Measurements from ENCODE around the gene TNFRSF14.
"Not testable (repeated sequence)": the region's sequence is repeated elsewhere in the genome, so short reads cannot be mapped to it uniquely, and the experiment has no call there.

The TNFRSF14 gene

DNA sequence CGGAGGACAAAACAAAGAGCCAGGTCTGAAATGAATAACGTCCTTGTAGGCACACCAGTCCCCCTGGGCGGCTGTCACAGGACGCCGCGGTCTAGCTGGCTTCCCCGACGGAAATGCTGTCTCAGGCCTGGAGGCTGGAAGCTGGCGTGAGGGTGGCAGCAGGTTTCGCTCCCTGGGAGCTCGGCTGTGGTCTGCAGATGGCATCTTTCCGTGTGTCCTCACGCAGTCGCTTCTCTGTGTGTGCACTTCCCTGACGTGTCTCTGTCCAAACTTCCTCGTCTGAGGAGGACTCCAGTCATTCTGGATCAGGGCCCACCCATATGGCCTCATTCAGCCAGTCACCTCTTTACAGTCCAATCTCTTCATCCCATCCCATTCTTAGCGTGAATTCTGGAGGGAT, 14.2 kb downstream of the TNFRSF14 start:
- DNase-seq = no peak

DNA sequence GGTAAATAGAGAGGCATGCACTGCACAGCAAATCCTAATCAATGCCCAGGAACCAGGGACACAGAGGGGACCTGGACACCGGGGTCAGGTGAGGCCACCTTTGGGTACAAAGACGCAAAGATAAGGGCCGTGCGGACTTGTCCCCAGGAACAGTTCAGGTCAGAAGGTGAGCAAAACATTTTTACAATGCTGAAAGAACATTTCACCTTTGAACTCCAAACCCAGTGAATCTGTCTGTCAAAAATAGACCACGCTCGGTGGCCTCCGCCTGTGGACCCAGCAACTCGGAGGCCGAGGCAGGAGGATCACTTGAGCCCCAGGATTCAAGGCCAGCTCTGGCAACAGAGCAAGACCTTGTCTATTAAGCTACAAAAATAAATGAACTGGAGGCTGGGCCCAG, 15.2 kb downstream of the TNFRSF14 start:
- no peak for DNase-seq

DNA sequence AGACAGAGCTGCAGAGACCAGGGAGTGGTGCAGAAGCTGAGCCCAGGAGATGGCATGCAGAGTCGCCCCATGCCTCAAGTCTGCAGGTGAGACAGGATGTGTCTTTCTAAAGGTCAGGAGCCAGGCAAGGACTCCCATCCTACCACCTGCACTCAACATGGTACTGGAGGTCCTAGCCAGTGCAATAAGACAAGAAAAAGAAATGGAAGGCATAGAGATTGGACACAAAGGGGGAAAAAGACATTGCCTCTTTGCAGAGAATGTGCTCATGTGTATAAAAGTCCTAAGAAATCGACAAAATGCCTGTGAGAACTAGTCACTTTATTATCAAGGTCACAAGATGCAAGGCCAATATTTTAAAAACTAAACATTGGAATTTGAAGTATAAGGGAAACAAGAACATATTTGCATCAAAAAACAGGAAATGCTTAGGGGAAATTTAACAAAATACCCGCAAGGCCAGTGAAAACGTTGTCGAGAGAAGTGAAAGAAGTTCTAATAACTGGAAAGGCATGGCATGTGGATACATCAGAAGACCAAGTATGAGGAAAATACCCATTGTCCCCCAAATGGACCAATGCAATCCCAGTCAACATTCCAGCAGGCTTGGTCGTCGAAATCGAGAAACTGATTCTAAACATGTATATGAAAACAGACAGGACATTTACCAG, 17.2 kb downstream of the TNFRSF14 start:
- no peak for DNase-seq

DNA sequence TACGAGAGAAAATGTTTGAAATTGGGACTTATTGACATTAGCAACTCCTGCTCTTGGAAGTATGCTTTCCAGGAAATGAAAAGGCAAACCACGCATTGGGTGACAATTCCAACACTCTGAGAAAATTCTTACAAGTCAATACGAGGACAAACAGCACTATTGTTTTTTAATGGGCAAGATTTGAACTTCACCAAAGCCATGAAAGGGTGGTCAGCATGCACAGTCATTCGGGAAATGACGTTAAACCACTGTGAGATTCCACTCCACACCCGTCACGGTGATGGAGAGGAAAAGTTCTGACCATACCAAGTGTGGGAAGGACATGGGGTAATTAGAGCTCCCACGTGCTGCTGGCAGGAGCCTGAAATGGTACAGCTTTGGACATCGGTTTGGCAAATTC, 18.2 kb downstream of the TNFRSF14 start:
- no peak for DNase-seq

DNA sequence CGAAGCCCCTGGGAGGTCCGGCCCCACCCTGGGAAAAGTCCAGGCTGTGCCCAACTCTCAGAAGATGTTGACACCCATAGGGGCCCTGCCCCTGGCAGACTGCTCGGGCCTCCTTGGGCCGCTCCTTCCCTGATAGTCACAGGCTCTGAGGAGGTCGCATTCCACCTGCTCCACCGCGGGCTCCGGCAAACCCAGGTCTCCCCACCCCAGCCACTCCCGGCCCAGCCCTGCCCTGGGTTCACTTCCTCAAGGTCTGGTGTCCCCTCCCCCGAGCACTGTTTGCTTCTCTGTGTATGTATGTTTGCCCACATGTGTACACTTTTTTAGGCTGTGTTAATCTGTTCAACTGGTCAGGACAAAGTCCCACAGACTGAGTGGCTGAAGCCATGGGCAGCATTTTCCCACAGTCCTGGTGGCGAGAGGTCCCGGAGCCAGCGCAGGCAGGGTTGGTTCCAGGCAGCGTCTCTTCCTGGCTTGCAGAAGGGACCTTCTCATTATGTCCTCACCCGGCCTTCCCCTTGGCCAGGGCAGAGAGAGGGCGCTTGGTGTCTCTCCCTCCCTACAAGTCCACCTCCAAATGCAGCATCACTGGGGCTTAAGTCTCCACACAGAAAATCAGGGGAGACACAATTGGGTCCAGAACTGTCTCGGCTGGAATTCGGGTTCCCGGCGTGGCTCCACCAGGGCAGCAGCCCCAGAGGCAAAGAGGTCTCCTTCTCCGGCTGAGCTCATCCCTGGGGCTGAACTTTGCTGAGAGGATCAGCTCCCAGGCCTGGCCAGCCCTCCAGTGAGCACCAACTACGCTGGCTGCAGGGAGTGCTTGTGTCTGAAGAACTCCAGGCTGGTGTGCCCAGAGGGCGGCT, 19.9 kb downstream of the TNFRSF14 start:
- no peak for DNase-seq

DNA sequence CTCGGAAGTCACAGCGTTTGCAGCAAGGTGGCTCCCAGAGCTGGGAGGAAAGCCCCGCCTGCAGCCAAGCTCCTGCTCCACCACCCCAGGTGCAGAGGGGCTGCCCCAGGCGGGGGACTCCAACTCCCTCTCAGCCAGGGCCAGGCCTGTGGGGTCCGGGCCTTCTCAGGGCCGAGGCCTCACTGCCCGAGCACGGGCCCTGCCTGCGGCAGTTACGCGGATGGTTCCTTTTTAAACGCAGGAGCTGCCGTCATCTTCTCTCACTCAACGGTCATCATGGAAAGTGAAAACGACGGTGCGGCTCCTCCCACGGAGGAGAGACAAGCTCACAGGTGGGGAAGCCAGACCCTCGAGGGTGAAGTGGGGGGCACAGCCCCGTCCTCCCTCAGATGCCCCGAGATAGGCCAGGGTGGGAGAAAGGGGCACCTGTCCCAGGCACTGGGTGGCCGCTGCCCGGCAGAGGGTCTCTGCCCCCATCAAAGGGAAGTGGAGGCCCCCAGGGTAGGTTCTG, 21.4 kb downstream of the TNFRSF14 start:
- DNase-seq = not testable (repeated sequence)

DNA sequence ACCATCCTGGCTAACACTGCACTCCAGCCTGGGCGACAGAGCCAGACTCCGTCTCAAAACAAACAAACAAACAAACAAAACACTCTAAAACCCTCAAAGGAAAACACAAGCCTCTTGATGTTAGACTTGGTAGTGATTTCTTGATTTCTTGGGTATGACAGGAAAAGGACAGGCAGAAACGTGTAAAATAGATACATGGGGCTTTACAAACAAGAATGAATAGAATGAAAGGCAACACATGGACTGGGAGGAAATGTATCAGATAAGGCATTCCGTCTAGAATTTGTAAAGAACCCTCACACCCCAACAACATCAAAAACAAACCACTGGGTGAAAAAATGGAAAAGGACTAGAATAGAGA, 22.6 kb downstream of the TNFRSF14 start:
- DNase-seq = no peak

DNA sequence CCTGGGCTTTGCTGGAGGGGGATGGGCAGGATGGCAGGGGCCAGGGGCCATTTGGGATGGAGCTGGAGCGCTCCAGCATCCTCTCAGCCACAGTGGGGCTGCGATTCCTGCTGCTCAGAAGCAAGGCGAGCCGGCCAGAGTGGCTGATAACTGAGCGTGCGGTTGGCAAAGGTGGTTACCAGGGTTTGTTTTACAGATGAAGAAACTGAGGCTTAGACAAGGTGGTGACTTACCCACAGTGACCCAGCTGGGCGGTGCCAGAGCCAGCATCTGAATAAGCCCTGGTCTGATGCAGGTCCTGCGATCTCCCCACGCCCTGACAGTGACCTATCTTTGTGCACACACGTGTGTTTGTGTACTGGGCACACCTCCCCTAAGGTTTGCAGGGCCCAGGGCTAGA, 24.5 kb downstream of the TNFRSF14 start:
- DNase-seq = no peak

DNA sequence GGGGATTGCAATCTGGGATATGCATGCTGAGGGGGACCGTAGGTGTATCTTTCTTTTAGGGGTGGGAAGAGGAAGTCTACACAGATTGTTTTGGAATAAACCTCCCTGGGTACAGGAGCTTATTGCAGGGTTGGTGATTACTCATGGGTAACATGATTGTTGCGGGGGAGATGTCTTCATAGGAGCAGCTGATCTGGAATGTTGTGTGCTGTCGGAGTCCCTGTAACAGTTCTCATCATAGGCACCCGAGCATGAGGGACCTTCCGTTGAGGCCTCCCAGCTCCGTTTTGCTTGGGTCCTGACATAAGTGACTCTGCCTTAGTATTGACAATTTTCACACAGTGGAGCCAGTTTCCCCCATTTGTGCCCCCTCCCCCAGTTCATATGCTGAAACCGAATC, 26.2 kb downstream of the TNFRSF14 start:
- no peak for DNase-seq

DNA sequence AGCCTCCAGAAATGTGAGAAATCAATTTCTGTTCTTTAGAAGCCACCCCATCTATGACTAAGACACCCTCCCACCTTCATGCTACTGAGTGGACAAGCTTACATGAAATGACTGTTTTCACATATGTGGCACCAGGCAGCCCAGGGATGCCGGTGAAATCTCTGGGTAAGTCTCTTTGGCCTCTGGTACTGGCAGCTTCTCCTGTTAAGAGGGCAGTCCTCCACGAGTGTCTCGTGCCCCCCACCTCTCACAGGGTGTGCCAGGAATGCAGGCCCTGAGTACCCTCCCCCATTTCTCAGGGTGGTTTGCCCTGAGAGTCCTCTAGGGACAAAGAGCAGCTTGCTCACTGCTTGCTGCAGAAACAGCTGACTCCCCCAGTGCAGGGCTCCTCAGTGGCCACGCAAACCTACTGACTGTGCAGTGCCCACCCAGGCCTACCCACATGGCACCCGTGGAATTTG, 27.2 kb downstream of the TNFRSF14 start:
- DNase-seq = no peak

DNA sequence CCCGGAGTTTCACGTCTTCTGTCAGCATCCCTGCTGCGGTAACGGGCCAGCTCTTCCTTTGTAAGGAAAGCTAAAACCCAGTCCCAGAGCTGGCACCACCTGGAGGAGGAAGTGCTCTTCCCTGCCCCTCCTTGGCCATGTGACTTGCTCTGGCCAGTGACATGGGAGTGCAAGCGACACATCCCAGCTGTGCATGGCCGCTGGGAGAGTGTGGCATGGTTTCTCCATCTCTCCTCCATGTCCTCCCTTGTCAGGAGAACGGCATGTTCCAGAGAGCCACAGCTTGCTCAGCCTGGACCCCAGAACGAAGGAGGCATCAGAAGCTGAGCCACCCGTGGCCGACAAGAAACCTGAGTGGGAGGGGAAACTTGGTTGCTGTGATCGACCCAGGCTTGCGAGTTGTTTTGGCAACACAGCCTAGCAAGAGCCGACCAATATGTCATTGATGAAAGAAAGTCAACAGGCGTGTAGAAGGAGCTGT, 27.7 kb downstream of the TNFRSF14 start:
- peak; percentile 19 for DNase-seq

DNA sequence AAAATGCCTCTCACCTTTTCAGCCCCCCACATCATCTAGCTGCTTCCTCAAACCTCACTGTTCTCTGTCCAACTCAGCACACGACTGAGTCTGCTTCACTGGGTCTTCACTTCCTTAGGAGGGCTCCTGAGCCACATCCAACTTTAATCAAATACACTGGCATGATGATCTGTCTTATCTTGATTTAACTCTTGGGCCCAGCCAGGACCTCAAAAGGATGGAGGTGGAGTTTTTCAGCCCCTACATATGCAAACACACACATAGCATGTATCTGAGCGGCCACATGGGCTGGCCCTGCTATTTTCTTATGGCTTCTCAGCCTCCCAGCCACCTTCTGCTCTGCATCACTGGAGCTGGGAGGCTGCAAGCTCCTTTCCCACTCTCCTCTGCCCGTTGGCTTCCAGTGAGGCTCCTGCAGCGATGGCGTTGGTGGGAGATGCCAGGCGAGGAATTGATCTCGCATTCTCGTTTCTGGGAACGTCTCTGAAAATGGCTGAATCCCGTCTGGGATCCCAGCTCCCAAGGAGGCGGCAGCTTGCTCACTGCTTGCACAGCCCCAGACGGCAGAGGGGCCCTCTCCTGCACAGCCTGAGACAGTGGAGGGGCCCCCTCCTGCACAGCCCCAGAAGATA, 28.6 kb downstream of the TNFRSF14 start:
- no peak for DNase-seq

DNA sequence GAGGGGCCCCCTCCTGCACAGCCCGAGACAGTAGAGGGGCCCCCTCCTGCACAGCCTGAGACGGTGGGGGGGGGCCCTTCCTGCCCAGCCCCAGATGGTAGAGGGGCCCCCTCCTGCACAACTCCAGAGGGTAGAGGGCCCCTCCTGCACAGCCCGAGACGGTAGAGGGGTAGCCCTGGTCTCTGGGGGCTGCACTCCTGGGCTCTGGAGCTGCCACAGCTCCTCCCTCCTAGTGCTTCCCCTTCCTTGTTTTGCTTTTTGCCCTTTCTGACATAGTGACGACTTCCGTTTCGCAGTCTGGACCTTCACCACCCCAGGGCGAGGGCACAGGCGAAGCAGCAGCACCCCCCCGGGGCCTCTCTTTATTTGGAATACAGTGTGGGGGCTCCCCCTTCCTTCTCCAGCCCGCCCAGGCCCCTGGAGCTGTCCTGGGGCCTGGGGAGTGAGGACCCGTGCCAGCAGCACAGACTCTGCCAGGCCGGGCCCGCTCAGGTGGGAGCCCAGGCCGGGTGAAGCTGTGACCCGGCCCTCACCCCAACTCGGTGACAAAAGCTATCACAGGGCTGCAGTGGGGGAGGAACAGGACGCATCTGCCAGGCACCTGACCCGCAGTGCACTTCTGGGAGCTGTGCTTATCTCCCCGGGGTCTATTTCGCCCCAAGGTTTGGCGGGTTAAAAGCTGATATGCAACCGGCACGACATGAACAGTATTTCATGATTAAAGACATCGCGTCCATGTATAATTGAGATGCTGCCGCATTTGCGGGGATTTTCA, 29.3 kb downstream of the TNFRSF14 start:
- DNase-seq = no peak

DNA sequence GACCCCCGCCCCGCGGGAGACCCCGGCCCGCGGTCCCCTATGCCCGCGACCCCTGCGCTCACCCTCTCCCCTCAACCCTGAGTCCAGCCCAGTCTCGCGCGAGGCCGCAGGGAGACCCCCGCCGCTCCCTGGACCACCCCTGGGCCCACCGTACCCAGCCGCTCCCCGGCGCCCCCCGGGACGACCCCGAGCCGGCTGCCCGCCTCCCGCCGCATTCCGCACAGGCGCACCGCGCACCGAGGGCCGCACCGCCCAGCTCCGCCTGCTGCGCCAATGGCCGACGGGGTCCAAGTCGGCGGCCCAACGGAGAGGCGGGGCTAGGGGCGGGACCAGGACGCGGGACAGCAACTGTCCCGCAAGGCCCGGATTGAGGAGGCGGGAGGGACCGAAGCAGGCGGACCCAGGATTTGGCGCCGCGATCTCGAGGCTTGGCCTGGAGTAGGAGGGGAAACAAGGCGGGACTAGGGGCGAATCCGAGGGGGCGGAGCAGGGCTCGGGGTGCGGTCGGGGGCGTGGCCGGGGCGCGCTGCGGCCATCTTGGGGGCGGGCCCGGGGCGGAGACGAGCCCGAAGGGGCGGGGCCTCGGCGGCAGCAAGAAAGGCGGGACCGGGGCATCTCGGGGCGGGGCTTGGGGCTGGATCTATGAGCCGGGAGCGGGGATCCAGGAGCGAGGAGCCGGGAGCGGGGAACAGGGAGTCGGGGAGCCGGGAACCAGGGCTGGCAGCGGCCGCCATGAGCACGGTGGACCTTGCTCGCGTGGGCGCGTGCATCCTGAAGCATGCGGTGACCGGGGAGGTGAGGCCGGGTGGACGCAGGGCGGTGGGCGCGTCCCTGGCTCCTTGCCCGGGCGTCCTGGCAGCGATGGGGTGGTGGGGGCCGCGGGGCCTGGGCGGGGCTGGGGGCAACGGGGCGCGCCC, 30.2 kb downstream of the TNFRSF14 start, which contains the start of gene PRXL2B:
TSS of gene PRXL2B (plus strand) at position 624 of the 917 bp plus-strand sequence. CDS start at position 733, 109 bp downstream.
- no peak for DNase-seq

DNA sequence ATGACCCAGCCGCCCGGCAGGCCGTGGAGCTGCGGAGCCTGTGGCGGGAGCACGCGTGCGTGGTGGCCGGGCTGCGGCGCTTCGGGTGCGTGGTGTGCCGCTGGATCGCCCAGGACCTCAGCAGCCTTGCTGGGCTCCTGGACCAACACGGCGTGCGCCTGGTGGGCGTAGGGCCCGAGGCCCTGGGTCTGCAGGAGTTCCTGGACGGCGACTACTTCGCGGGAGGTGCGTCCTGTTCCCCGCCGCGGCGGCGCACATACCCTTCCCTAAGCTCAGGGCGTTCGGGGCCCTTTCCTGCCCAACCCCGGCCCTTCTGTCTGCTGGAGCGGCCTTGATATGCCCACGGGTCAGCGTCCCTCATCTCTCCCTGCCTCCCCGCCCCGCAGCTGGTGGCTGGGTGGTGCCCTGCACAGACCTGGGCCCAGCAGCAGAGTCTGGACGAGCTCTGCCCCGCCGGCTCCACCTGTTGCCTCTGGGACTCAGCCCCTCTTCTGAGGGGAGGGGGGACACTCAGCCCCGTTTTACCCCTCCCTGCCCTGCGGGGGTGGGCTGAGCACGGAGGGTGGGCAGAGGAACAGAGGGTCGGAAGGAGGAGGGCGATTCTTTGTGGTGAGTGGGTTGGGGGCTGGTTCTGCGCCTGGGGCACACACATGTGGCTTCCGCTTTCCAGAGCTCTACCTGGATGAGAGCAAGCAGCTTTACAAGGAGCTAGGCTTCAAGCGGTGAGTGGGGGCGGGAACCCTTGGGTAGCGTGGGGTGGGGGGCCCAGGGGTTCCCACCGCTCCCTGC, 31.1 kb downstream of the TNFRSF14 start:
- DNase-seq = no peak

DNA sequence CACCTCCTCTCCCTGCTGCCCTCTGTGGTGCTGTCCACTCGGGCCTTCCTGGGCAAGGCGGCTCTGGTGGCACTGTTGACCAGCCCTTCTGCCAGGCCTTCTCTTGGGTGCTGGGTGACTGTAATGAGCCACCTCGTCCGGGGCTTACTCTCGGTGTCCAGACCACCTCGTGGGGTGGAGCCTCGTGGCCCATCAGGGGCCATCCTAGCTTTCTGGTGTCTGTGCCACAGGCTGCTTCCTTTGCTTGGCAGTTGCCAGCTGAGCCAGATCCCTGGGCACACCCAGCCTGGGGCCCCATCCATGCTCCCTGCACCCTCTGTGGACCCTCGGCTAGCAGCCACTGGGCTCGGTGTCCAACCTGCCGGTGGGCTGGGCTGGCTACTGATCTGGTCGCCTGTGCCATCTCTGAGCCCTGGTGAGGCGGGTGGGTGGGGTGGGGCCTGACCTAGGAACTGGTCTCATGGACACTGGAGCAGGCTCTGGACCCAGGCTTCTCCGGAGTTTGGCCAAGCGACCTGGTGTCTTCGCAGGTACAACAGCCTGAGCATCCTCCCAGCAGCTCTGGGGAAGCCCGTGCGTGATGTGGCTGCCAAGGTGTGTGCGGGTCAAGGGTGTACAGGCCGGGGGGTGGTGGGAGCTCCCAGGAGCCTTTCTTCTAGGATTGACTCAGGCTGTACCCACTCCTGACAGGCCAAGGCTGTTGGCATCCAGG, 31.8 kb downstream of the TNFRSF14 start:
- DNase-seq = no peak

DNA sequence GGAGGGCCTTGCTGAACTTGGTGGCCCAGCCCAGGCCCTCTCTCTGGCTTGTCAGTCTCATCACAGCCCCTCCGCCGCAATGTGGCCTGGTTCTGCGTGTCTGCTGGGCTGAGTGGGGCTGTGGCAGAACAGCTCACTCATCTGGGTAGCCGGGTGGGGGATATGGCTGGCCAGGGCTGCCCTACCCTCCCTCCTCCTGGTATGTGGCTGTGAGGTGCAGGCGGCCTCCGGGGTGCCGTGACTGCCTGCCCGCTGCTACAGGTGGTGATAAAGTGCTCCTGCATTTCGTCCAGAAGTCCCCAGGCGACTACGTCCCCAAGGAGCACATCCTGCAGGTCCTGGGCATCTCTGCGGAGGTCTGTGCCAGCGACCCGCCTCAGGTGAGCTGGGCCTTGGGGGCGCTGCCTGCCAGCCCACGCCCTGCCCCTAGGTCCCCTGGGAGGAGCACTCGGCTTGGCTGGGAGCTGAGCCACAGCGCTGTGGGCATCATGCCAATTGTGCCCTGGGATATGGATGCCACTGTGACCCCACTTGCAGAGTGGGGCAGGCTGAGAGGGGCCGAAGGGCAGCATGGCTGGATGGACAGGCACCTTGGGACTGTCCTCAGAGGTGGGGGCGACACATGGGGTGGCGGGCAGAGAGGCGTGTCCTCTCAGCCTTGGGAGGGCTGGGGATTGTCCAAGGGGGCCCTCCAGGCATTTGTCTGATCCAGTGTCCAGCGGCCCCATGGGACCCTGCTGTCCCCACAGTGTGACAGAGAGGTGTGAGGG, 32.7 kb downstream of the TNFRSF14 start:
- DNase-seq = no peak

DNA sequence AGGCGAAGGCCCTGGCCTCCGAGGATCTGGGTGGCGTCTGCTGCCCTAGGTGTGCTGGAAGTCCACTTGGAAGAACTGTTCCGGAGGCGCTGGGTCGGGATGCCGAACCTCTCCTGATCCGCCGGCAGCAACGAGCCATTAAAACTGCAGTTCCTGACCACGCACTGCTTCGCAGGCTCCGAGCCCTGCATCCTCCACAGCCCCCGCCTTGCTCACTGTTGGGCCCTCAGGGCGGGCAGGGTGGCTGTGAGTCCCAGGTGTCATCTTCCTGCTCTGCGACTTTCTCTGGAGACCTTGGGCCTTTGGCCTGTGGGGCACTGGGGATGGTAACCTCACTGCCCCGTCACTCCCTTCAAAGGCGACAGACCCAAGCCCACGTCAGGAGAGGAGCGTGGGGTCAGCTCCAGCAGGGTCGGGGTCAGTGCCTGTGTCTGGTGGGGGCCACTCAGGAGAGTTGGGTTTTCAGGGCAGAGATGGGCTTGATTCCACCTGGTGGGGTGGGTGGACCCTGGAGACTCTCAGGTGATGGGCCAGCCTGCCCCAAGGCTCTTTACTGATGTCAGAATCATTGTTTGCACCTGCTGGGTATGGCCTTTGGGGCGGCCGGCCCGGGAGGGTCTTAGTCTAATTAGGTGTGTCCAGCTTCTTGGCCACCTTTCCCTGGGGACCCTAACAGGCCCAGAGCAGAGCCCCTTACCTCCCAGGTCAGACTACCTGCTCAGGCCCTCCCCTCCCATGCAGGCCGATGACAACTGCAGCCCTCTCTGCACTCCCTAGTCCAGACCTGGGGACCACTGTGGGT, 33.5 kb downstream of the TNFRSF14 start:
- no peak for DNase-seq
